A549 (cell line): ENCODE measurements around the gene G3BP1. TPM values are rescaled to one million over a fixed set of nuclear protein-coding genes. Genes with fewer than 3 reads are reported as not detected.

Source experiments
- ATAC-seq, 2 experiments: fragments of 200-7000 bp in 1 of 2; fragments of >200 bp in 1 of 2; cut with Nextera tagmentation in 1 of 2; cut with Tn5 transposase in 1 of 2; 3 replicates each; pipeline versions ENCODE4 v1.8.0 to v1.9.1; 2018 to 2020; ENCODE audit warnings: mild to moderate bottlenecking in 1 of 2, moderate library complexity in 1 of 2
- CTCF ChIA-PET: fragments of 300-600 bp; sonication (Branson Sonifier 250); formaldehyde crosslinking; extraction: SDS; loops from one replicate; lab custom pipeline; 2021; ENCODE audit warnings: antibody characterized with exemption, inconsistent platforms; lab: Yijun Ruan, JAX
- POLR2A ChIA-PET: fragments of 350-600 bp; formaldehyde crosslinking; extraction: SDS; loops from one replicate; lab custom pipeline; 2021; ENCODE audit warnings: antibody characterized with exemption, inconsistent platforms; lab: Yijun Ruan, JAX
- DNase-seq, 2 experiments: peaks; one replicate each; pipeline versions ENCODE4 v3.0.0 to v3.0.0-alpha.2; 2011 to 2016; ENCODE audit warnings: low read depth in 1 of 2, low spot score in 1 of 2
- FAIRE-seq: peaks from 2 replicates; lab custom pipeline; 2011; peaks lifted over from hg19 to GRCh38; lab: Jason Lieb, UNC
- H3K27ac ChIP-seq, 2 experiments: fragments of >200 bp; sonication (Bioruptor Twin); formaldehyde crosslinking; 3 replicates each; pipeline ENCODE4 v1.5.1; 2016 to 2017
- H3K4me1 ChIP-seq: fragments of >200 bp; sonication (Bioruptor Twin); formaldehyde crosslinking; 3 replicates; pipeline ENCODE4 v1.6.1; 2016
- H3K4me2 ChIP-seq: fragments of >200 bp; sonication (Bioruptor Twin); formaldehyde crosslinking; 3 replicates; pipeline ENCODE4 v1.6.1; 2016
- H3K4me3 ChIP-seq: fragments of >200 bp; sonication (Bioruptor Twin); formaldehyde crosslinking; 3 replicates; pipeline ENCODE4 v1.5.1; 2016
- H3K9me3 ChIP-seq: fragments of >200 bp; sonication (Bioruptor Twin); formaldehyde crosslinking; 3 replicates; pipeline ENCODE4 v1.6.1; 2016
- ATOH8 ChIP-seq: fragments of 250-450 bp; sonication (Bioruptor Pico); IDR thresholded peaks from 2 replicates; pipeline ENCODE4 v1.5.0; 2020; ENCODE audit warnings: low read depth, mild to moderate bottlenecking, moderate library complexity
- CHD4 ChIP-seq: fragments of 200-600 bp; sonication (generic); IDR thresholded peaks from 2 replicates; pipeline ENCODE4 v1.6.1; 2016; ENCODE audit warnings: antibody characterized with exemption, mild to moderate bottlenecking, borderline replicate concordance
- E2F6 ChIP-seq: IDR thresholded peaks from 2 replicates; pipeline ENCODE4 v1.6.1; 2012; ENCODE audit warnings: low read depth, borderline replicate concordance
- EHF ChIP-seq: fragments of 250-450 bp; sonication (Bioruptor Pico); IDR thresholded peaks from 2 replicates; pipeline ENCODE4 v1.5.0; 2020; ENCODE audit warnings: mild to moderate bottlenecking
- FOXS1 ChIP-seq: fragments of 250-450 bp; sonication (Bioruptor Pico); IDR thresholded peaks from 2 replicates; pipeline ENCODE4 v1.5.0; 2020; ENCODE audit warnings: mild to moderate bottlenecking, moderate library complexity
- HMGXB4 ChIP-seq: fragments of 250-450 bp; sonication (Bioruptor Pico); IDR thresholded peaks from 2 replicates; pipeline ENCODE4 v1.5.0; 2021; ENCODE audit warnings: mild to moderate bottlenecking, moderate library complexity, borderline replicate concordance
- HOXB5 ChIP-seq: fragments of 250-450 bp; sonication (Bioruptor Pico); IDR thresholded peaks from 2 replicates; pipeline ENCODE4 v1.5.0; 2020; ENCODE audit warnings: mild to moderate bottlenecking, moderate library complexity
- JUN ChIP-seq, 2 experiments: fragments of >200 bp; sonication (Bioruptor Twin); formaldehyde crosslinking; IDR thresholded peaks; 2 replicates in 1 of 2; 3 replicates in 1 of 2; pipeline ENCODE4 v1.6.1; 2016 to 2017
- MAFK ChIP-seq: fragments of 450-650 bp; IDR thresholded peaks from 2 replicates; pipeline ENCODE4 v1.6.1; 2014; ENCODE audit not compliant: partially characterized antibody
- MAX ChIP-seq: IDR thresholded peaks from 2 replicates; pipeline ENCODE4 v1.6.1; 2012
- MAZ ChIP-seq: fragments of 150-350 bp; IDR thresholded peaks from 2 replicates; pipeline ENCODE4 v1.6.1; 2014; ENCODE audit warnings: antibody characterized with exemption, low read depth, low read length, borderline replicate concordance
- POLR2A ChIP-seq: IDR thresholded peaks from 2 replicates; pipeline ENCODE4 v1.6.1; 2012; ENCODE audit warnings: mild to moderate bottlenecking, low read length
- RCOR1 ChIP-seq: fragments of 150-350 bp; IDR thresholded peaks from 2 replicates; pipeline ENCODE4 v1.6.1; 2014; ENCODE audit warnings: antibody characterized with exemption, low read length, low read depth
- REST ChIP-seq: fragments of 200-600 bp; sonication (generic); IDR thresholded peaks from 2 replicates; pipeline ENCODE4 v1.6.1; 2016; ENCODE audit warnings: antibody characterized with exemption, mild to moderate bottlenecking, moderate library complexity
- RNF2 ChIP-seq: fragments of 200-600 bp; sonication (generic); IDR thresholded peaks from 2 replicates; pipeline ENCODE4 v1.6.1; 2016; ENCODE audit warnings: low read depth, mild to moderate bottlenecking, antibody characterized with exemption, moderate library complexity, borderline replicate concordance
- SREBF2 ChIP-seq: fragments of 450-650 bp; IDR thresholded peaks from 2 replicates; pipeline ENCODE4 v1.6.1; 2014; ENCODE audit warnings: mild to moderate bottlenecking, moderate library complexity
- TFCP2L1 ChIP-seq: fragments of 250-450 bp; sonication (Bioruptor Pico); IDR thresholded peaks from 2 replicates; pipeline ENCODE4 v1.5.0; 2021; ENCODE audit warnings: mild to moderate bottlenecking
- USF2 ChIP-seq: fragments of 450-650 bp; IDR thresholded peaks from 2 replicates; pipeline ENCODE4 v1.6.1; 2014; ENCODE audit warnings: antibody characterized with exemption
- ZFP36 ChIP-seq: fragments of 450-650 bp; IDR thresholded peaks from 2 replicates; pipeline ENCODE4 v1.6.1; 2014; ENCODE audit warnings: borderline replicate concordance; ENCODE audit not compliant: partially characterized antibody
- ZSCAN20 ChIP-seq: fragments of 250-450 bp; sonication (Bioruptor Pico); IDR thresholded peaks from 2 replicates; pipeline ENCODE4 v1.8.0; 2022; ENCODE audit warnings: mild to moderate bottlenecking, moderate library complexity
- WGBS: methylation state at CpG from one replicate; pipeline ENCODE4 v1.1.6; 2017; ENCODE audit errors: missing lambda C conversion rate; 5-methylcytosine and 5-hydroxymethylcytosine counted together
- polyA plus RNA-seq, 4 experiments: library from polyadenylated mRNA; depleted of rRNA in 3 of 4; stranded (reverse); fragments of >200 nt; fragmentation: RNase III in 1 of 4; extraction: RNeasy Plus Mini Kit Qiagen cat#74134 plus additional on column Dnase treatment in 1 of 4; gene quantifications; 2 replicates in 3 of 4; 3 replicates in 1 of 4; pipeline ENCODE4 v1.2.3, GENCODE V29; 2011 to 2017

G3BP1 gene
- polyA plus RNA-seq, 2 of the 4 experiments (the other 2 are of a cell fraction): 126 to 176 TPM

GRCh38 chr5:151764801-151765200 lies 7.0 kb upstream of the G3BP1 start (continued):
- TF ChIP-seq RCOR1 (no peak), POLR2A (no peak), USF2 (no peak), FOXS1 (CRISPR knock-in tag) (no peak), ZFP36 (no peak), REST (no peak), CHD4 (no peak), ATOH8 (CRISPR knock-in tag) (no peak), MAZ (no peak)

GRCh38 chr5:151766975-151767374 lies 4.8 kb upstream of the G3BP1 start:
- no peak overlapping the region for H3K4me2 ChIP-seq

GRCh38 chr5:151770383-151771258 lies 1.1 kb upstream of the G3BP1 start:
- DNase-seq: peak; percentile 24 to 52
- Histone ChIP-seq H3K27ac (peak overlapping the region; percentile 96 to 99), H3K9me3 (no peaks in the 10 kb centered on the region), H3K4me1 (peaks cover 26% of the 10 kb centered on the region), H3K4me2 (peak overlapping the region; percentile 83), H3K4me3 (peak overlapping the region; percentile 61)
- ChIA-PET POLR2A (interaction anchor here (0.6 to 3.0 kb wide), 21 partner anchors 8 to 555 kb away, joined by 3 to 22 read pairs (median 4); partner anchors contain the start of genes ATOX1, CCDC69, GM2A and SLC36A1), CTCF (interaction anchor here (0.5 to 2.6 kb wide), 18 partner anchors 9 to 288 kb away, joined by 3 to 16 read pairs (median 4); partner anchors contain the start of genes ATOX1 and SPARC)
- WGBS: 28% methylated on average over 43 of the region's 75 CpGs
- peak; percentile 37 to 47 for ATAC-seq
- no peak for FAIRE-seq
- TF ChIP-seq TFCP2L1 (CRISPR knock-in tag) (peak; percentile 85; the same call in 1 of the 2 replicates), MAX (peak; percentile 78), POLR2A (peak; percentile 27), MAFK (no peak), USF2 (peak; percentile 42; the same call in 1 of the 2 replicates), ZFP36 (no peak), HMGXB4 (CRISPR knock-in tag) (peak; percentile 50; the same call in 1 of the 2 replicates), RNF2 (peak; percentile 69; the same call in 1 of the 2 replicates), HOXB5 (0 out of 2 replicates have a peak, but pooled peaks have one; percentile 50), EHF (CRISPR knock-in tag) (0 out of 2 replicates have a peak, but pooled peaks have one; percentile 58), ATOH8 (CRISPR knock-in tag) (peak; percentile 4; the same call in 1 of the 2 replicates), JUN (IDR thresholded peaks at IDR 0.05) (peak in 1 of 2 experiments; percentile 27; a peak in 3 of 5 replicates), E2F6 (0 out of 2 replicates have a peak, but pooled peaks have one; percentile 54)

More at GRCh38 chr5:151766975-151767374, 4.8 kb upstream of the G3BP1 start:
- ChIA-PET POLR2A (no interaction called here), CTCF (interaction anchor here (0.6 to 3.1 kb wide), 3 partner anchors 27 to 1077 kb away, joined by 3 to 12 read pairs (median 5); no protein-coding TSS in a partner anchor)
- H3K9me3 ChIP-seq: no peaks in the 10 kb centered on the region
- H3K4me1 ChIP-seq: peaks cover 6% of the 10 kb centered on the region
- H3K4me3 ChIP-seq: no peak overlapping the region
- TF ChIP-seq ZSCAN20: no peak
- TF ChIP-seq SREBF2: no peak
- peak; percentile 88 for TF ChIP-seq MAFK
- TF ChIP-seq, all 56 proteins: peak for 1
- FAIRE-seq: no peak
- no peak for ATAC-seq
- H3K27ac ChIP-seq: no peak overlapping the region
- DNase-seq: no peak
